GM19023 (cell line): ENCODE data around the gene PSMD1.
"Not testable (repeated sequence)": the region's sequence is repeated elsewhere in the genome, so short reads cannot be mapped to it uniquely, and the experiment has no call there.

Experiments
- ATAC-seq: cut with Tn5 transposase; IDR thresholded peaks from one replicate; pipeline ENCODE4 v1.9.1; 2021; ENCODE audit warnings: mild to moderate bottlenecking, moderate library complexity; ENCODE audit not compliant: unreplicated experiment

The PSMD1 gene

GRCh38 chr2:231056453-231057416 is at the start of gene PSMD1:
Gene PSMD1, plus strand, starts transcription at chr2:231056867. Its CDS starts 159 bp downstream, at chr2:231057026.
- ATAC-seq: peak; percentile 71

GRCh38 chr2:231007286-231008098 is 49.2 kb upstream of the PSMD1 start:
- no peak for ATAC-seq

GRCh38 chr2:231008131-231008530 is 48.5 kb upstream of the PSMD1 start:
- ATAC-seq: no peak

GRCh38 chr2:231009236-231009919 is 47.3 kb upstream of the PSMD1 start:
- no peak for ATAC-seq

GRCh38 chr2:231010201-231010730 is 46.4 kb upstream of the PSMD1 start:
- ATAC-seq: no peak

- ATAC-seq: no peak
Measured at GRCh38 chr2:231011526-231011925, 45.1 kb upstream of the PSMD1 start.

- no peak for ATAC-seq
Measured at GRCh38 chr2:231012463-231012862, 44.2 kb upstream of the PSMD1 start.

- no peak for ATAC-seq
Measured at GRCh38 chr2:231013820-231014219, 42.8 kb upstream of the PSMD1 start.

GRCh38 chr2:231015478-231015877 is 41.2 kb upstream of the PSMD1 start:
- no peak for ATAC-seq

GRCh38 chr2:231015926-231016325 is 40.7 kb upstream of the PSMD1 start:
- no peak for ATAC-seq

- ATAC-seq: no peak
Measured at GRCh38 chr2:231016566-231017230, 40.0 kb upstream of the PSMD1 start.

- ATAC-seq: no peak
Measured at GRCh38 chr2:231017231-231017598, 39.5 kb upstream of the PSMD1 start.

- ATAC-seq: no peak
Measured at GRCh38 chr2:231018184-231018583, 38.5 kb upstream of the PSMD1 start.

- ATAC-seq: not testable (repeated sequence)
Measured at GRCh38 chr2:231025059-231025458, 31.6 kb upstream of the PSMD1 start.

- ATAC-seq: no peak
Measured at GRCh38 chr2:231028889-231029288, 27.8 kb upstream of the PSMD1 start.

GRCh38 chr2:231029563-231029962 is 27.1 kb upstream of the PSMD1 start:
- no peak for ATAC-seq

- no peak for ATAC-seq
Measured at GRCh38 chr2:231030725-231031124, 25.9 kb upstream of the PSMD1 start.

- no peak for ATAC-seq
Measured at GRCh38 chr2:231032575-231033140, 24.0 kb upstream of the PSMD1 start.

GRCh38 chr2:231033147-231034132 is 23.2 kb upstream of the PSMD1 start:
- ATAC-seq: no peak
